Thyroid gland (tissue), 4 donors: ENCODE data around the gene PSMC5. TPM values are rescaled to one million over a fixed set of nuclear protein-coding genes. Genes with fewer than 3 reads are reported as not detected.
"Not testable (repeated sequence)": the region's sequence is repeated elsewhere in the genome, so short reads cannot be mapped to it uniquely, and the experiment has no call there.

Source experiments
- DNase-seq, 2 donors: peaks; one replicate each; pipeline ENCODE4 v3.0.0-alpha.2; 2019
- H3K27ac ChIP-seq, 3 donors: fragments of 200-600 bp; sonication (generic); 1 replicate in 2 of 3; 2 replicates in 1 of 3; pipeline ENCODE4 v1.5.1; 2016 to 2019; ENCODE audit warnings: mild to moderate bottlenecking in 1 of 3, moderate library complexity in 1 of 3
- H3K27me3 ChIP-seq: fragments of 200-600 bp; sonication (generic); one replicate; pipeline ENCODE4 v1.5.1; 2019
- H3K36me3 ChIP-seq, 2 donors: fragments of 200-600 bp; sonication (generic); one replicate each; pipeline ENCODE4 v1.5.1; 2016 to 2019
- H3K4me1 ChIP-seq, 2 donors: fragments of 200-600 bp; sonication (generic); one replicate each; pipeline ENCODE4 v1.5.1; 2017 to 2019
- H3K4me3 ChIP-seq, 3 donors: fragments of 200-600 bp; sonication (generic); replicated peaks in 1 of 3; 1 replicate in 2 of 3; 2 replicates in 1 of 3; pipeline ENCODE4 v1.5.1; 2016; ENCODE audit warnings: mild to moderate bottlenecking in 1 of 3
- H3K9me3 ChIP-seq: fragments of 200-600 bp; sonication (generic); one replicate; pipeline ENCODE4 v1.5.1; 2017
- CTCF ChIP-seq, 6 experiments: fragments of 200-600 bp in 3 of 6; fragments of 450-650 bp in 3 of 6; sonication (generic) in 3 of 6; IDR thresholded peaks; one replicate each; pipeline ENCODE4 v1.5.1; 2016 to 2019; ENCODE audit warnings: antibody characterized with exemption in 6 of 6, mild to moderate bottlenecking in 2 of 6, inconsistent platforms in 1 of 6, moderate library complexity in 1 of 6
- POLR2A ChIP-seq, 2 donors: fragments of 450-650 bp; IDR thresholded peaks; one replicate each; pipeline ENCODE4 v1.6.1; 2017; ENCODE audit warnings: antibody characterized with exemption in 2 of 2, mild to moderate bottlenecking in 2 of 2, moderate library complexity in 1 of 2
- WGBS, 2 donors: methylation state at CpG; one replicate each; pipeline ENCODE4 v1.1.5; 2017; 5-methylcytosine and 5-hydroxymethylcytosine counted together
- intact Hi-C: fragments of 100-400 bp; cut with DNase I; formaldehyde crosslinking; loops from one replicate; pipeline ENCODE4 v1.15.1; 2023
- total RNA-seq, 4 donors: library from RNA; depleted of rRNA; stranded (reverse); fragments of >200 nt; gene quantifications; one replicate each; pipeline ENCODE4 v1.2.3, GENCODE V29; 2016

The PSMC5 gene
- total RNA-seq, 4 donors from 2014 or later, result 79.1 to 98.3 (median 86.4) TPM

- H3K4me3 ChIP-seq, result no peak overlapping the region
- no peak for DNase-seq
- no peaks in the 10 kb centered on the region for H3K27me3 ChIP-seq
- no peak for TF ChIP-seq POLR2A (IDR thresholded peaks at IDR 0.05)
- no peak for TF ChIP-seq CTCF (IDR thresholded peaks at IDR 0.05)
- intact Hi-C loops, result no loop called here
- no peaks in the 10 kb centered on the region for H3K9me3 ChIP-seq
- H3K4me1 ChIP-seq, result peaks cover 4 to 13% of the 10 kb centered on the region in 2 donors
- WGBS, 2 donors, result 83 to 87% methylated on average over 8 of the region's 8 CpGs
- no peak overlapping the region for H3K27ac ChIP-seq
- no peaks in the 10 kb centered on the region for H3K36me3 ChIP-seq
Measured at GRCh38 chr17:63855185-63855584, 28.0 kb downstream of the PSMC5 start.

- DNase-seq, H3K27me3 ChIP-seq, H3K4me3 ChIP-seq, H3K9me3 ChIP-seq, H3K36me3 ChIP-seq, H3K27ac ChIP-seq, intact Hi-C loops: not testable (repeated sequence)
- H3K4me1 ChIP-seq, result peaks cover 4 to 13% of the 10 kb centered on the region in 2 donors
- WGBS, 2 donors, result 94 to 95% methylated on average over 8 of the region's 8 CpGs
Measured at GRCh38 chr17:63856425-63856824, 29.2 kb downstream of the PSMC5 start.

- no peak for DNase-seq
- Histone ChIP-seq H3K4me3 (no peak overlapping the region), H3K27me3 (no peaks in the 10 kb centered on the region), H3K36me3 (no peaks in the 10 kb centered on the region), H3K4me1 (peaks cover 4 to 5% of the 10 kb centered on the region in 2 donors), H3K27ac (no peak overlapping the region), H3K9me3 (no peaks in the 10 kb centered on the region)
- intact Hi-C loops, result no loop called here
- 83 to 88% methylated on average over 3 of the region's 3 CpGs for WGBS, 2 donors
- TF ChIP-seq CTCF (IDR thresholded peaks at IDR 0.05) (no peak), POLR2A (IDR thresholded peaks at IDR 0.05) (no peak)
Measured at GRCh38 chr17:63859257-63859656, 32.0 kb downstream of the PSMC5 start.

GRCh38 chr17:63866625-63867024, 39.4 kb downstream of the PSMC5 start:
- H3K27me3 ChIP-seq, DNase-seq, H3K4me1 ChIP-seq, H3K9me3 ChIP-seq, intact Hi-C loops, H3K36me3 ChIP-seq, H3K27ac ChIP-seq, H3K4me3 ChIP-seq: not testable (repeated sequence)
- WGBS, 2 donors, result 72 to 76% methylated on average over 6 to 7 of the region's 7 CpGs

GRCh38 chr17:63869491-63870291, 42.5 kb downstream of the PSMC5 start:
- 58 to 61% methylated on average over 9 of the region's 9 CpGs for WGBS, 2 donors

GRCh38 chr17:63870292-63870665, 43.0 kb downstream of the PSMC5 start:
- H3K27ac ChIP-seq, DNase-seq, intact Hi-C loops, H3K4me1 ChIP-seq, H3K36me3 ChIP-seq, H3K27me3 ChIP-seq, H3K4me3 ChIP-seq, H3K9me3 ChIP-seq: not testable (repeated sequence)
- 86% methylated on average over 4 of the region's 4 CpGs for WGBS, 2 donors

More at GRCh38 chr17:63869491-63870291, 42.5 kb downstream of the PSMC5 start:
- DNase-seq, H3K9me3 ChIP-seq, H3K27ac ChIP-seq, H3K4me1 ChIP-seq, H3K27me3 ChIP-seq, intact Hi-C loops, H3K4me3 ChIP-seq, H3K36me3 ChIP-seq: not testable (repeated sequence)

GRCh38 chr17:63871646-63872365, 44.6 kb downstream of the PSMC5 start:
- H3K9me3 ChIP-seq, H3K36me3 ChIP-seq, H3K27me3 ChIP-seq, H3K4me1 ChIP-seq, intact Hi-C loops, H3K4me3 ChIP-seq, H3K27ac ChIP-seq: not testable (repeated sequence)
- WGBS, 2 donors, result 53 to 72% methylated on average over 14 to 15 of the region's 15 CpGs
- peak; percentile 51 to 59 for DNase-seq

- H3K36me3 ChIP-seq, H3K4me1 ChIP-seq, DNase-seq, H3K27ac ChIP-seq, intact Hi-C loops, H3K4me3 ChIP-seq, H3K9me3 ChIP-seq, H3K27me3 ChIP-seq: not testable (repeated sequence)
- 79 to 80% methylated on average over 1 to 3 of the region's 7 CpGs for WGBS, 2 donors
Measured at GRCh38 chr17:63873577-63873976, 46.3 kb downstream of the PSMC5 start, which contains the start of gene CSH2. TSS of gene CSH2 (minus strand) at chr17:63873677. CDS start at chr17:63873614, 63 bp downstream.

- DNase-seq, H3K9me3 ChIP-seq, H3K4me1 ChIP-seq, H3K36me3 ChIP-seq, H3K27ac ChIP-seq, H3K4me3 ChIP-seq, H3K27me3 ChIP-seq, intact Hi-C loops: not testable (repeated sequence)
- 71 to 86% methylated on average over 4 to 6 of the region's 8 CpGs for WGBS, 2 donors
Measured at GRCh38 chr17:63874061-63874626, 46.9 kb downstream of the PSMC5 start.

- H3K4me3 ChIP-seq, H3K9me3 ChIP-seq, H3K27me3 ChIP-seq, H3K36me3 ChIP-seq, H3K4me1 ChIP-seq, intact Hi-C loops, DNase-seq, H3K27ac ChIP-seq: not testable (repeated sequence)
- WGBS, 2 donors, result 77 to 81% methylated on average over 6 of the region's 6 CpGs
Measured at GRCh38 chr17:63874693-63875092, 47.5 kb downstream of the PSMC5 start.
